Natural killer cell (primary cell): Measurements from ENCODE around the gene GABRP. TPM values are rescaled to one million over a fixed set of nuclear protein-coding genes. Genes with fewer than 3 reads are reported as not detected.

Experiments
- ATAC-seq, 3 donors: fragments of 150-1000 bp in 2 of 3; fragments of 200-7000 bp in 1 of 3; cut with Tn5 transposase; 1 replicate in 1 of 3; 2 replicates in 2 of 3; pipeline ENCODE4 v1.10.0; 2021; ENCODE audit warnings: mild to moderate bottlenecking in 2 of 3, moderate library complexity in 2 of 3
- DNase-seq, 2 donors: peaks; one replicate each; pipeline versions ENCODE4 v3.0.0 to v3.0.0-alpha.2; 2013 to 2021; ENCODE audit warnings: mixed read lengths in 1 of 2
- H3K27ac ChIP-seq: one replicate; pipeline ENCODE4 v1.5.1; 2013; ENCODE audit warnings: mild to moderate bottlenecking, low read length
- H3K27me3 ChIP-seq: one replicate; pipeline ENCODE4 v1.6.1; 2013; ENCODE audit warnings: low read length; ENCODE audit not compliant: control insufficient read depth, insufficient read depth
- H3K36me3 ChIP-seq: one replicate; pipeline ENCODE4 v1.6.1; 2013; ENCODE audit warnings: low read length; ENCODE audit not compliant: control insufficient read depth, insufficient read depth
- H3K4me1 ChIP-seq: one replicate; pipeline ENCODE4 v1.6.1; 2013; ENCODE audit warnings: low read length; ENCODE audit not compliant: control insufficient read depth, insufficient read depth
- H3K4me3 ChIP-seq: one replicate; pipeline ENCODE4 v1.5.1; 2013; ENCODE audit warnings: low read length
- H3K9me3 ChIP-seq: one replicate; pipeline ENCODE4 v1.6.1; 2013; ENCODE audit warnings: low read length; ENCODE audit not compliant: control insufficient read depth, insufficient read depth
- H3K27ac Mint-ChIP-seq, 2 donors: one replicate each; pipeline ENCODE4 v1.8.0; 2022; ENCODE audit warnings: mild to moderate bottlenecking in 2 of 2, mixed read lengths in 2 of 2, moderate library complexity in 1 of 2
- H3K27me3 Mint-ChIP-seq, 2 donors: one replicate each; pipeline ENCODE4 v1.8.0; 2022; ENCODE audit warnings: low read depth in 2 of 2, mixed read lengths in 2 of 2
- H3K36me3 Mint-ChIP-seq: one replicate; pipeline ENCODE4 v1.8.0; 2022; ENCODE audit warnings: mixed read lengths
- H3K4me1 Mint-ChIP-seq, 2 donors: one replicate each; pipeline ENCODE4 v1.8.0; 2022; ENCODE audit warnings: mixed read lengths in 2 of 2
- H3K4me3 Mint-ChIP-seq: one replicate; pipeline ENCODE4 v1.8.0; 2022; ENCODE audit warnings: mild to moderate bottlenecking, moderate library complexity, mixed read lengths
- H3K9me3 Mint-ChIP-seq, 2 donors: one replicate each; pipeline ENCODE4 v1.8.0; 2022; ENCODE audit warnings: mixed read lengths in 2 of 2
- CTCF ChIP-seq: fragments of 200-600 bp; IDR thresholded peaks from one replicate; pipeline ENCODE4 v1.8.0; 2022; ENCODE audit warnings: antibody characterized with exemption
- WGBS: methylation state at CpG from one replicate; pipeline ENCODE4 v1.1.7; 2013; ENCODE audit warnings: missing lambda C conversion rate; ENCODE audit not compliant: insufficient coverage; 5-methylcytosine and 5-hydroxymethylcytosine counted together
- intact Hi-C: fragments of 100-400 bp; cut with micrococcal nuclease; formaldehyde crosslinking; loops from one replicate; pipeline ENCODE4 v1.14.2; 2022
- total RNA-seq, 4 donors: library from RNA; stranded (reverse); fragments of 120-200 nt in 1 of 4; gene quantifications; one replicate each; pipeline versions ENCODE4 v1.2.3 to v1.2.4, GENCODE V29; 2013 to 2022

The GABRP gene
- total RNA-seq, 3 donors from 2014 or later (not counting 1 experiment from before 2014, with no cell fraction given): not detected

GRCh38 chr5:170791325-170791954 lies 7.9 kb downstream of the GABRP start:
- Mint-ChIP-seq H3K4me3 (no peak overlapping the region), H3K27ac (no peak overlapping the region), H3K4me1 (no peaks in the 10 kb centered on the region), H3K9me3 (no peaks in the 10 kb centered on the region), H3K27me3 (peaks cover 0 to under 1% of the 10 kb centered on the region in 2 donors), H3K36me3 (no peaks in the 10 kb centered on the region)
- ATAC-seq (no peak), DNase-seq (peak in 1 of 2 donors; percentile 7)
- WGBS: 39% methylated on average over 7 of the region's 7 CpGs
- no peak overlapping the region for H3K27ac ChIP-seq
- H3K9me3 ChIP-seq: no peaks in the 10 kb centered on the region
- H3K4me3 ChIP-seq: no peak overlapping the region
- no peaks in the 10 kb centered on the region for H3K27me3 ChIP-seq
- H3K4me1 ChIP-seq: no peaks in the 10 kb centered on the region
- no peak for TF ChIP-seq CTCF
- intact Hi-C loops: no loop called here
- no peaks in the 10 kb centered on the region for H3K36me3 ChIP-seq

- H3K4me1 Mint-ChIP-seq: no peaks in the 10 kb centered on the region
- H3K27me3 ChIP-seq: no peaks in the 10 kb centered on the region
- no peak overlapping the region for H3K4me3 ChIP-seq
- H3K36me3 Mint-ChIP-seq: no peaks in the 10 kb centered on the region
- no peaks in the 10 kb centered on the region for H3K4me1 ChIP-seq
- H3K27ac Mint-ChIP-seq: no peak overlapping the region
- H3K4me3 Mint-ChIP-seq: no peak overlapping the region
- WGBS: 89% methylated on average over 8 of the region's 8 CpGs
- no peaks in the 10 kb centered on the region for H3K9me3 ChIP-seq
- DNase-seq (no peak), ATAC-seq (no peak)
- no peak overlapping the region for H3K27ac ChIP-seq
- no peaks in the 10 kb centered on the region for H3K36me3 ChIP-seq
- intact Hi-C loops: no loop called here
- no peak for TF ChIP-seq CTCF
- no peaks in the 10 kb centered on the region for H3K27me3 Mint-ChIP-seq
- no peaks in the 10 kb centered on the region for H3K9me3 Mint-ChIP-seq
These were observed 9.4 kb downstream of the GABRP start for GRCh38 chr5:170792878-170793277.

GRCh38 chr5:170795154-170795553 lies 11.6 kb downstream of the GABRP start:
- H3K9me3 ChIP-seq: no peaks in the 10 kb centered on the region
- no peak overlapping the region for H3K4me3 ChIP-seq
- WGBS: 94% methylated on average over 10 of the region's 10 CpGs
- H3K27me3 Mint-ChIP-seq: no peaks in the 10 kb centered on the region
- no peak for DNase-seq
- H3K36me3 Mint-ChIP-seq: no peaks in the 10 kb centered on the region
- H3K4me1 ChIP-seq: no peaks in the 10 kb centered on the region
- no peak overlapping the region for H3K27ac ChIP-seq
- H3K4me1 Mint-ChIP-seq: no peaks in the 10 kb centered on the region
- H3K27ac Mint-ChIP-seq: no peak overlapping the region
- H3K4me3 Mint-ChIP-seq: no peak overlapping the region
- ATAC-seq: no peak
- no peaks in the 10 kb centered on the region for H3K9me3 Mint-ChIP-seq
- TF ChIP-seq CTCF: no peak
- no peaks in the 10 kb centered on the region for H3K27me3 ChIP-seq
- intact Hi-C loops: no loop called here
- H3K36me3 ChIP-seq: no peaks in the 10 kb centered on the region

GRCh38 chr5:170805666-170806065 lies 22.1 kb downstream of the GABRP start:
- TF ChIP-seq CTCF: no peak
- H3K27ac Mint-ChIP-seq: no peak overlapping the region
- peaks cover 3% of the 10 kb centered on the region for H3K27me3 ChIP-seq
- ATAC-seq: no peak
- no peak overlapping the region for H3K4me3 Mint-ChIP-seq
- H3K9me3 Mint-ChIP-seq: no peaks in the 10 kb centered on the region
- H3K9me3 ChIP-seq: no peaks in the 10 kb centered on the region
- intact Hi-C loops: loop anchor here (10.0 kb wide), 1 partner anchor 539 kb away; no protein-coding TSS in a partner anchor
- no peak overlapping the region for H3K27ac ChIP-seq
- no peaks in the 10 kb centered on the region for H3K4me1 ChIP-seq
- H3K4me1 Mint-ChIP-seq: no peaks in the 10 kb centered on the region
- 88% methylated on average over 7 of the region's 7 CpGs for WGBS
- peaks cover 3 to 28% of the 10 kb centered on the region in 2 donors for H3K27me3 Mint-ChIP-seq
- H3K4me3 ChIP-seq: no peak overlapping the region
- H3K36me3 ChIP-seq: no peaks in the 10 kb centered on the region
- no peak for DNase-seq
- H3K36me3 Mint-ChIP-seq: no peaks in the 10 kb centered on the region
